Measurements from ENCODE around the gene DRG2. TPM values are rescaled to one million over a fixed set of nuclear protein-coding genes. Genes with fewer than 3 reads are reported as not detected.

The DRG2 gene
- total and polyA plus RNA-seq, 2 of the 8 experiments (the other 6 are each of a cell fraction or from before 2014, with no cell fraction given) = 44.6 to 47.8 TPM

DNA sequence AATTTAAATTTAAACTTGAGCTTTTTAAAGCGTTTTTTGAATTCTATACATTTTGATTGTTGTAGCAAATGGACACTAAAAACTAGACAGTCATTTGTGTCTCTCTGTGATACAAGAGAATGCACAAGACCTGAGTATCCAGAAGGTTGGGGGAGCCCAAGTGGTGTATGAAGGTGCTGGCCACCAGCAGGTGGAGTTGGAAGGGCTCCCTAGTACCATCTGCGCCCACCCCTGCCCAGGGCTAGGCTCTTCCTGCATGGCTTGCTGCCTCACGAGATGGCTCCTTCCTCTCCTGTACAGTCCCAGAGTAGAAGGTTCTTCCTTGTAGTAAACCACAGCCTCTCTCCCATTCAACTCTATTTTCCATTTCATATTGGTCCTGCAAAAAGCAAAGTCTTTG lies 31.5 kb upstream of the DRG2 start:
- H4K20me1 ChIP-seq (replicated peaks in 1 of 2; ENCODE audit: control insufficient read depth in 1 of 2, insufficient read depth in 2 of 2, low read length in 2 of 2) = peaks cover 0 to 2% of the 10 kb centered on the region in 2 experiments
- H4K91ac ChIP-seq (replicated peaks; ENCODE audit: insufficient read length, low read length) = no peak overlapping the region
- no peak overlapping the region for H3K56ac ChIP-seq (replicated peaks; ENCODE audit: insufficient read length, low read depth, low read length)
- H3K27ac ChIP-seq (ENCODE audit: low read depth, low read length) = no peak overlapping the region
- no peak overlapping the region for H3K9ac ChIP-seq (replicated peaks in 1 of 4; ENCODE audit: extremely low read depth in 1 of 4, low read depth in 3 of 4, low read length in 3 of 4)
- TF ChIP-seq SIRT6 (IDR thresholded peaks at IDR 0.05; ENCODE audit: low read length) = no peak
- TF ChIP-seq, protein P1, sequence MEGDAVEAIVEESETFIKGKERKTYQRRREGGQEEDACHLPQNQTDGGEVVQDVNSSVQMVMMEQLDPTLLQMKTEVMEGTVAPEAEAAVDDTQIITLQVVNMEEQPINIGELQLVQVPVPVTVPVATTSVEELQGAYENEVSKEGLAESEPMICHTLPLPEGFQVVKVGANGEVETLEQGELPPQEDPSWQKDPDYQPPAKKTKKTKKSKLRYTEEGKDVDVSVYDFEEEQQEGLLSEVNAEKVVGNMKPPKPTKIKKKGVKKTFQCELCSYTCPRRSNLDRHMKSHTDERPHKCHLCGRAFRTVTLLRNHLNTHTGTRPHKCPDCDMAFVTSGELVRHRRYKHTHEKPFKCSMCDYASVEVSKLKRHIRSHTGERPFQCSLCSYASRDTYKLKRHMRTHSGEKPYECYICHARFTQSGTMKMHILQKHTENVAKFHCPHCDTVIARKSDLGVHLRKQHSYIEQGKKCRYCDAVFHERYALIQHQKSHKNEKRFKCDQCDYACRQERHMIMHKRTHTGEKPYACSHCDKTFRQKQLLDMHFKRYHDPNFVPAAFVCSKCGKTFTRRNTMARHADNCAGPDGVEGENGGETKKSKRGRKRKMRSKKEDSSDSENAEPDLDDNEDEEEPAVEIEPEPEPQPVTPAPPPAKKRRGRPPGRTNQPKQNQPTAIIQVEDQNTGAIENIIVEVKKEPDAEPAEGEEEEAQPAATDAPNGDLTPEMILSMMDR (IDR thresholded peaks at IDR 0.05; ENCODE audit: control extremely low read depth in 1 of 3, insufficient read depth in 1 of 3, low read depth in 1 of 3, low read length in 3 of 3) = peak in 1 of 3 experiments; percentile 13; a peak in 1 of 4 replicates
- H3K23ac ChIP-seq (ENCODE audit: insufficient read length) = no peak overlapping the region
- no peak overlapping the region for H3K4ac ChIP-seq (replicated peaks; ENCODE audit: insufficient read length, low read depth, low read length)
- CTCF ChIA-PET (ENCODE audit: partially characterized antibody) = no interaction called here
- peaks cover 0 to 16% (median 6%) of the 10 kb centered on the region in 4 experiments; a peak in 5 of 8 replicates for H3K36me3 ChIP-seq (ENCODE audit: control insufficient read depth in 2 of 4, insufficient read depth in 4 of 4, low read length in 3 of 4)
- DNase-seq (ENCODE audit: low read depth in 1 of 2, low spot score in 2 of 2) (no peak), FAIRE-seq (no peak)
- no peak overlapping the region for H4K8ac ChIP-seq (ENCODE audit: extremely low read depth, insufficient read depth, low read length)
- no peak overlapping the region for H2AK5ac ChIP-seq (ENCODE audit: low read depth, low read length)
- H3K27me3 ChIP-seq (replicated peaks in 1 of 4; ENCODE audit: control insufficient read depth in 3 of 4, extremely low read depth in 1 of 4, insufficient read depth in 3 of 4, low read length in 3 of 4) = no peaks in the 10 kb centered on the region
- H2BK15ac ChIP-seq (ENCODE audit: low read length) = no peak overlapping the region
- H3K4me1 ChIP-seq (replicated peaks in 1 of 4; ENCODE audit: control insufficient read depth in 3 of 4, insufficient read depth in 4 of 4, low read length in 3 of 4) = no peaks in the 10 kb centered on the region
- POLR2A ChIA-PET (ENCODE audit: partially characterized antibody) = interaction anchor here (1.4 kb wide), 1 partner anchor 11 kb away, joined by 4 read pairs; no protein-coding TSS in a partner anchor
- no peak overlapping the region for H2BK120ac ChIP-seq (replicated peaks; ENCODE audit: low read depth, low read length)
- no peaks in the 10 kb centered on the region for H3K79me1 ChIP-seq (ENCODE audit: low read depth, low read length)
- no peak overlapping the region for H4K5ac ChIP-seq (ENCODE audit: insufficient read length, low read depth, low read length)
- H3K9me3 ChIP-seq (ENCODE audit: insufficient read depth in 2 of 2, low read depth in 1 of 2, low read length in 1 of 2) = no peaks in the 10 kb centered on the region
- H3K14ac ChIP-seq (ENCODE audit: insufficient read length) = no peak overlapping the region
- no peak overlapping the region for H3K4me3 ChIP-seq (ENCODE audit: extremely low read depth in 1 of 4, insufficient read depth in 2 of 4, low read depth in 3 of 4, low read length in 4 of 4)
- no peak overlapping the region for H3K18ac ChIP-seq (ENCODE audit: extremely low read depth, low read length)
- H2BK5ac ChIP-seq (ENCODE audit: low read depth, low read length) = no peak overlapping the region
- no peaks in the 10 kb centered on the region for H3K79me2 ChIP-seq (ENCODE audit: control insufficient read depth in 1 of 2, insufficient read depth in 2 of 2, low read length in 2 of 2)
- H3K4me2 ChIP-seq (ENCODE audit: insufficient read depth in 1 of 2, low read depth in 2 of 2, low read length in 2 of 2) = no peak overlapping the region
- no peaks in the 10 kb centered on the region for H3K23me2 ChIP-seq (ENCODE audit: low read depth, low read length)
- H2BK20ac ChIP-seq (ENCODE audit: low read length) = no peak overlapping the region
- 75% methylated on average over 3 of the region's 3 CpGs; no CpG with 5 or more reads in 1 of the 2 experiments for WGBS, 2 experiments (ENCODE audit: extremely low coverage in 1 of 2, insufficient coverage in 1 of 2, insufficient read length in 1 of 2, insufficient replicate concordance in 2 of 2, low coverage in 1 of 2, low lambda C conversion rate in 2 of 2, missing lambda C conversion rate in 1 of 2)
- no peak overlapping the region for H2AFZ ChIP-seq (ENCODE audit: low read length)
- H2BK12ac ChIP-seq (ENCODE audit: low read depth, low read length) = no peak overlapping the region
